GM06990 (cell line): ENCODE results near the gene SOX15.

Experiments used
- DNase-seq: peaks from one replicate; pipeline ENCODE4 v3.0.0-alpha.2; 2011; ENCODE audit not compliant: insufficient read length; ENCODE audit errors: extremely low read depth
- H3K27me3 ChIP-seq: replicated peaks from 2 replicates; pipeline ENCODE4 v1.6.0; 2011; ENCODE audit warnings: low read length; ENCODE audit not compliant: control insufficient read depth, insufficient read depth
- H3K36me3 ChIP-seq: 2 replicates; pipeline ENCODE4 v1.5.1; 2011; ENCODE audit warnings: low read length; ENCODE audit not compliant: control insufficient read depth, insufficient read depth
- H3K4me3 ChIP-seq: replicated peaks from 2 replicates; pipeline ENCODE4 v1.5.1; 2011; ENCODE audit warnings: low read depth, mild to moderate bottlenecking, control low read depth, low read length
- CTCF ChIP-seq: IDR thresholded peaks from 2 replicates; pipeline ENCODE4 v1.5.1; 2011; ENCODE audit warnings: low read length, control low read depth, mild to moderate bottlenecking, inconsistent platforms; ENCODE audit not compliant: insufficient read depth, poor library complexity, severe bottlenecking

The SOX15 gene

GRCh38 chr17:7589891-7590691, at the start of gene SOX15:
Gene SOX15 (minus strand): TSS chr17:7590094. CDS start chr17:7589676, 418 bp downstream.
- TF ChIP-seq CTCF: no peak
- Histone ChIP-seq H3K27me3 (no peaks in the 10 kb centered on the region), H3K4me3 (no peak within 1 kb of the TSS), H3K36me3 (peaks cover 34% of the 10 kb centered on the region)
- DNase-seq: no peak

GRCh38 chr17:7636163-7636562, 46.3 kb upstream of the SOX15 start:
- H3K4me3 ChIP-seq: no peak overlapping the region
- H3K27me3 ChIP-seq: no peaks in the 10 kb centered on the region
- DNase-seq: no peak
- H3K36me3 ChIP-seq: no peaks in the 10 kb centered on the region
- no peak for TF ChIP-seq CTCF

- no peak for DNase-seq
- H3K27me3 ChIP-seq: no peaks in the 10 kb centered on the region
- no peaks in the 10 kb centered on the region for H3K36me3 ChIP-seq
- H3K4me3 ChIP-seq: no peak overlapping the region
- peak; percentile 42 for TF ChIP-seq CTCF
Measured at GRCh38 chr17:7634384-7634783, 44.5 kb upstream of the SOX15 start.

- peak; percentile 2 for TF ChIP-seq CTCF
- Histone ChIP-seq H3K4me3 (no peak overlapping the region), H3K27me3 (no peaks in the 10 kb centered on the region), H3K36me3 (no peaks in the 10 kb centered on the region)
- no peak for DNase-seq
Measured at GRCh38 chr17:7633093-7633492, 43.2 kb upstream of the SOX15 start.

GRCh38 chr17:7632492-7632894, 42.6 kb upstream of the SOX15 start:
- peak; percentile 75 for TF ChIP-seq CTCF
- no peak for DNase-seq
- Histone ChIP-seq H3K36me3 (no peaks in the 10 kb centered on the region), H3K27me3 (no peaks in the 10 kb centered on the region), H3K4me3 (no peak overlapping the region)
